Esophagus (tissue), 2 donors: ENCODE results near the gene IFNAR1. TPM values are rescaled to one million over a fixed set of nuclear protein-coding genes. Genes with fewer than 3 reads are reported as not detected.

Source experiments
- H3K27ac ChIP-seq, 2 donors: one replicate each; pipeline ENCODE4 v1.5.1; 2013; ENCODE audit warnings: low read depth in 2 of 2, mild to moderate bottlenecking in 2 of 2, inconsistent platforms in 1 of 2, low read length in 1 of 2, moderate library complexity in 1 of 2
- H3K27me3 ChIP-seq, 2 donors: one replicate each; pipeline ENCODE4 v1.6.1; 2013; ENCODE audit warnings: low read length in 2 of 2, control low read depth in 1 of 2, mild to moderate bottlenecking in 1 of 2; ENCODE audit not compliant: insufficient read depth in 2 of 2, control insufficient read depth in 1 of 2
- H3K36me3 ChIP-seq, 2 donors: one replicate each; pipeline ENCODE4 v1.6.1; 2013; ENCODE audit warnings: low read length in 1 of 2; ENCODE audit not compliant: control insufficient read depth in 2 of 2, insufficient read depth in 2 of 2
- H3K4me1 ChIP-seq, 2 donors: one replicate each; pipeline ENCODE4 v1.6.1; 2013; ENCODE audit warnings: low read length in 1 of 2; ENCODE audit not compliant: control insufficient read depth in 2 of 2, insufficient read depth in 2 of 2
- H3K4me3 ChIP-seq, 2 donors: one replicate each; pipeline ENCODE4 v1.5.1; 2013; ENCODE audit warnings: low read length in 2 of 2, mild to moderate bottlenecking in 2 of 2, low read depth in 1 of 2, moderate library complexity in 1 of 2
- H3K9me3 ChIP-seq, 2 donors: one replicate each; pipeline ENCODE4 v1.6.1; 2013; ENCODE audit warnings: mild to moderate bottlenecking in 2 of 2, low read depth in 1 of 2, low read length in 1 of 2, moderate library complexity in 1 of 2; ENCODE audit not compliant: control insufficient read depth in 2 of 2, insufficient read depth in 1 of 2
- WGBS, 2 donors: extraction: QIAGEN DNeasy Blood & Tissue Kit; methylation state at CpG; one replicate each; pipeline ENCODE4 v1.1.7; 2013; 5-methylcytosine and 5-hydroxymethylcytosine counted together
- polyA plus RNA-seq, 2 donors: library from polyadenylated mRNA; stranded (reverse); fragments of 200-250 nt; gene quantifications; one replicate each; pipeline ENCODE4 v1.2.3, GENCODE V29; 2013
- donor health status: healthy with polysubstance abuse.
- donor health status: Bipolar disorder and iron deficiency.

The IFNAR1 gene
- polyA plus RNA-seq, 2 donors, result 9.0 to 14.1 TPM

- no peaks in the 10 kb centered on the region for H3K27me3 ChIP-seq
- no peaks in the 10 kb centered on the region for H3K9me3 ChIP-seq
- no peak overlapping the region for H3K4me3 ChIP-seq
- 87 to 94% methylated on average over 7 of the region's 7 CpGs for WGBS, 2 donors
- H3K4me1 ChIP-seq, result peaks cover 0 to 10% of the 10 kb centered on the region in 2 donors
- H3K36me3 ChIP-seq, result no peaks in the 10 kb centered on the region
- no peak overlapping the region for H3K27ac ChIP-seq
Measured at GRCh38 chr21:33302796-33303195, 22.0 kb upstream of the IFNAR1 start.

- H3K9me3 ChIP-seq, result no peaks in the 10 kb centered on the region
- no peak overlapping the region for H3K27ac ChIP-seq
- H3K27me3 ChIP-seq, result no peaks in the 10 kb centered on the region
- WGBS, 2 donors, result 90 to 93% methylated on average over 4 of the region's 4 CpGs
- peaks cover 0 to 7% of the 10 kb centered on the region in 2 donors for H3K4me1 ChIP-seq
- H3K4me3 ChIP-seq, result no peak overlapping the region
- no peaks in the 10 kb centered on the region for H3K36me3 ChIP-seq
Measured at GRCh38 chr21:33305344-33305671, 19.5 kb upstream of the IFNAR1 start.

GRCh38 chr21:33305938-33306337, 18.8 kb upstream of the IFNAR1 start:
- H3K36me3 ChIP-seq, result no peaks in the 10 kb centered on the region
- peaks cover 0 to 7% of the 10 kb centered on the region in 2 donors for H3K4me1 ChIP-seq
- H3K27ac ChIP-seq, result no peak overlapping the region
- H3K4me3 ChIP-seq, result no peak overlapping the region
- 95% methylated on average over 2 of the region's 2 CpGs for WGBS, 2 donors
- H3K27me3 ChIP-seq, result no peaks in the 10 kb centered on the region
- no peaks in the 10 kb centered on the region for H3K9me3 ChIP-seq

GRCh38 chr21:33308586-33309490, 15.9 kb upstream of the IFNAR1 start:
- Histone ChIP-seq H3K27ac (no peak overlapping the region), H3K9me3 (no peaks in the 10 kb centered on the region), H3K4me1 (no peaks in the 10 kb centered on the region), H3K36me3 (no peaks in the 10 kb centered on the region), H3K4me3 (no peak overlapping the region), H3K27me3 (no peaks in the 10 kb centered on the region)
- 40 to 42% methylated on average over 6 of the region's 6 CpGs for WGBS, 2 donors

- 81 to 93% methylated on average over 1 of the region's 1 CpG for whole genome bisulfite sequencing, 2 donors
- no peak overlapping the region for H3K4me3 ChIP-seq
- H3K27me3 ChIP-seq, result no peaks in the 10 kb centered on the region
- H3K9me3 ChIP-seq, result no peaks in the 10 kb centered on the region
- no peaks in the 10 kb centered on the region for H3K36me3 ChIP-seq
- no peaks in the 10 kb centered on the region for H3K4me1 ChIP-seq
- no peak overlapping the region for H3K27ac ChIP-seq
Measured at GRCh38 chr21:33309778-33310177, 15.0 kb upstream of the IFNAR1 start.

DNA sequence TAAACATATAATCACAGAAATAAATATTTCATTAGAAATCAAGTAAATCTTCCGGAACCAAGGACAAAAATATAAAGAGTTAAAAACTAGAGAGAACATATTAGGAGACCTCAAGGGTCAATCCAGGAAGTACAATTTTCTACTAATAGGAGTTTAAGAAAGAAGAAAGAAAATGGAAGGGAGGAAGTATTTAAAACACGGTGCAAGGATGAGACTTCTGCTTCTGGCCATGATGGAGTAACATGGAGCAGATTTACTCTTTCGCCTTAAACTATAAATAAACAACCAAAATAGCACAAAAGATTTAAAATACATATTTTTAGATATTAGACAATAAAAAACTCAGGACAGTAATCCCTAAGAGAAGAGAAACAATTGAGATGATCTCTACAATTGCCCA, 12.6 kb upstream of the IFNAR1 start:
- Histone ChIP-seq H3K27me3 (no peaks in the 10 kb centered on the region), H3K9me3 (no peaks in the 10 kb centered on the region)
- WGBS, 2 donors, result 84 to 93% methylated on average over 3 of the region's 3 CpGs

GRCh38 chr21:33313183-33313582, 11.6 kb upstream of the IFNAR1 start:
- no peaks in the 10 kb centered on the region for H3K36me3 ChIP-seq
- no peaks in the 10 kb centered on the region for H3K9me3 ChIP-seq
- H3K27ac ChIP-seq, result no peak overlapping the region
- no peak overlapping the region for H3K4me3 ChIP-seq
- H3K4me1 ChIP-seq, result no peaks in the 10 kb centered on the region
- no peaks in the 10 kb centered on the region for H3K27me3 ChIP-seq
- 92 to 94% methylated on average over 1 of the region's 1 CpG for whole genome bisulfite sequencing, 2 donors

More for the DNA sequence above, 12.6 kb upstream of the IFNAR1 start:
- Histone ChIP-seq H3K4me3 (no peak overlapping the region), H3K36me3 (no peaks in the 10 kb centered on the region), H3K4me1 (no peaks in the 10 kb centered on the region), H3K27ac (no peak overlapping the region)

DNA sequence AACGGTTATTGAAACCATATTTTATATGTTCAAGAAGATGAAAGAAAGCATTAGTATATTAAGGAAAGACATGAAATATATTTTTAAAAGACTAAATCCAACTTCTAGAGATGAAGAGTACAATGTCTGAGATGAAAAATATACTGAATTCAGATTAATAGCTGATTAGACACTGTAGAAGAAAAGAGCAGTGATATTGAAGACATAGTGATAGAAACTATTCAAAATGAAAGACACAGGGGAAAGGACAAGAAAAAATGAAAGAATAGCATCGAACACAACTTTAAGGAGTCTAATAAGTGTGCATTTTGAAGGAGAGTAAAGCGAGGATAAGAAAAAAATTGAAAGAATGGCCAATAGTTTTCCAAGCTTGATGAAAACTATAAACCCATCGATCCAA, 11.2 kb upstream of the IFNAR1 start:
- H3K27ac ChIP-seq, result no peak overlapping the region
- H3K27me3 ChIP-seq, result no peaks in the 10 kb centered on the region
- WGBS, 2 donors, result 78 to 89% methylated on average over 4 of the region's 4 CpGs
- no peaks in the 10 kb centered on the region for H3K9me3 ChIP-seq
- no peak overlapping the region for H3K4me3 ChIP-seq
- H3K4me1 ChIP-seq, result no peaks in the 10 kb centered on the region
- no peaks in the 10 kb centered on the region for H3K36me3 ChIP-seq

DNA sequence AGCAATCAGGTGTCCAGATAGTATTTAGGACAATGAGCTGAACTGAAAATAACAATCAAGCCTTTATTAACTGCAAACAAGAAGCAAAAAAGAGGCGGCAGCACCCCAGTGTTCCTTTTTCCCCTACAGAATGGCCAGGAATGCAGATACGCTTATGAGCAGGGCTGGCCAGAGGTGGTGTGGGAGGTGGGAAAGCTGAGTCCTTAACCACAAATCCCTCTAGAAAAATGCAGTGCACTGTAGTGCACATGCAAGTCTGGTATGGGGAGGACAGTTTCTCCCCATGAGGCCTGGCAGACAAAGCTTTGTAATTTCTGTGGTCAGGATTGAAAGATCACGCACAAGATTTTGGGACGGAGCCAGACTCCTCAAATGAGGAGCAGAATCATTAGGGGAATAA, 10.7 kb upstream of the IFNAR1 start:
- Histone ChIP-seq H3K27me3 (no peaks in the 10 kb centered on the region), H3K4me3 (no peak overlapping the region), H3K4me1 (no peaks in the 10 kb centered on the region), H3K9me3 (no peaks in the 10 kb centered on the region), H3K27ac (no peak overlapping the region), H3K36me3 (no peaks in the 10 kb centered on the region)
- 83 to 84% methylated on average over 4 of the region's 4 CpGs for WGBS, 2 donors
